Measurements from ENCODE around the gene CORO2B.

CORO2B gene

DNA sequence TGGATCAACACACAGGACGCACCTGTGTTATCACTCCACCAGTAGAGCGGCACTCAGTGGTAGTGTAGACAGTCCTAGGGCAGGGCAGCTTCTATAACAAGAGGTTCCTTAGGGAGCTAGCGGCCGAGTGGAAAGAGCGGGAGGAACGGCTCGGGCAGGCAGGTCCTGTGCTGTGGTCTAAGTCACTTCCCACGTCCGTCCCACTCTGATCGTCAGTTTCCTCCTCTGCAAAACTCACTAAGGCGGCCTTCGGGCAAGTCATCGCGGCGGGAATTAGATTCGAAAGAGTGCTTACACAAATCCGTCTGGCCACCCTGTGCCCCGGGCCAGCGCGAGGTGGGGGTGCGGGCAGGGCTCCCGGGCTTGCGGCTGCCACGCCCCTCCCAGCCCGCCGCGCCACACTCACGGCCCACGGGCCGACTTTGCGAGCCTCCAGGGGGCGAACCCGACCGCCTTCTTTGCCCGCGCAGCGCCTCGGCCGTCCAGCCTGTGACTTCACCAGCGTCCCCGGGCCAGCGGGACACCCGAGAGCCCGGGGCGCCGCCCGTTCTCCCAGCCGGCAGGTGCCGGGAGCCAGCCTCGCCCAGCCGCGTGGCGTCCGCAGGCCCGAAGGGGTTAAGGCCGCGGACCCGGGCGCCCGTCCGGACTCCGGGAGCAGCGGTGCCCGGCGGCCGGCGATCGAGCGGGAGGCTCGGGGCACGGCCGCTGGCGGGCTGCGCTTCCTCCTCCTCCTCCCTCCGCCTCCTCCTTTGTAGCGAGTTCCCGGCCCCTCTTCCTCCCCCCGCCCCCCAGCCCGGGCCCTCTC lies 416 bp upstream of the CORO2B start:
- ATAC-seq = peak; percentile 61

DNA sequence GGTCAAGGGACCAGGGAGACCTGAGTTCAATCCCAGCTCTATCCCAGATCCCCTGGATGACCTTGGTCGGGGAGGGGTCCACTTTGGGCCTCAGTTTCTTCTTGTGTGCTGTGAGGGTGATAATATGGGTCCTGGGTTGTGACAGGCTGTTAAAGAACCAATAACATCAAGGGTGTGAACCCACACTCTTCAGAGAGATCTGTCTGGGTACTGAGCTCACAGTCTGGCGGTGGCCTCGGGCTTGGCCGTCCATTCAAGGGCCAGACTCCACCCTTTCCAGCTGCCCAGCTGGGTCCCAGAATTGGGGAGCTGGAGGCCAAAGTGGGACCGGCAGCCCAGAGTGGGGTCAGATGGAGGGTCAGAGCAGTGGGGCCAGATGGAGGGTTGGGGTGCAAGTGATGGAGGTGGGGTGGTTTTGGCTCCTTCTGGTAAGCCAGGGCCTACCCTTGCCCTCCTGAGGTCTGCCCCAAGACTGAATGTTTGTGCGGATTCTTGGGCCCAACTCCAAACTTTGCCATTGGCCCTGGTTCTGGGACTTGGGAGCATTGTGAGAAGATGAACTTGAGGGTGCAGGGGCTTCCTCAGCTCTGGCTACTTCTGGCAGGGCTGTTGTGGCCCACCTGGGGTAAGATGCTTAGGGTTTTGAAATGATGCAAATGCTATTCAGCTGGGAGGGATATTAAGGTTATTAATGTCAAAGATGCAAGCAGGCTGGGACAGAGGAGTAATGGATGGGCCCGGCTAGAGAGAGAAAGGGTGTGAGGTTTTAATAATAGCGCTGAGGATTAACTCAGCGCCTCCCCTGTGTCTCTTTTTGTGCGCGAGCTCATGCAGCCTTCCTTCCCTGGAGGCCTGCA lies 1.5 kb downstream of the CORO2B start:
- TF ChIP-seq OSR1 (CRISPR knock-in tag; IDR thresholded peaks at IDR 0.05) (no peak), ZNF565 (CRISPR knock-in tag; conservative IDR thresholded peaks at IDR 0.05; ENCODE audit: low read depth) (no peak), ISL1 (CRISPR knock-in tag; IDR thresholded peaks at IDR 0.05) (no peak), RARB (CRISPR knock-in tag; IDR thresholded peaks at IDR 0.05) (no peak), ZNF8 (CRISPR knock-in tag; IDR thresholded peaks at IDR 0.05) (no peak), TCF4 (CRISPR knock-in tag; IDR thresholded peaks at IDR 0.05; ENCODE audit: borderline replicate concordance) (no peak), BACH2 (CRISPR knock-in tag; IDR thresholded peaks at IDR 0.05; ENCODE audit: borderline replicate concordance) (no peak), CSDC2 (CRISPR knock-in tag; IDR thresholded peaks at IDR 0.05) (no peak), PPARA (CRISPR knock-in tag; IDR thresholded peaks at IDR 0.05; ENCODE audit: borderline replicate concordance) (no peak), ZC3H10 (CRISPR knock-in tag; IDR thresholded peaks at IDR 0.05) (no peak), ESRRG (CRISPR knock-in tag; IDR thresholded peaks at IDR 0.05) (no peak), ZNF70 (CRISPR knock-in tag; IDR thresholded peaks at IDR 0.05) (no peak), GLIS3 (CRISPR knock-in tag; IDR thresholded peaks at IDR 0.05) (no peak)
- TF ChIP-seq, protein P1, sequence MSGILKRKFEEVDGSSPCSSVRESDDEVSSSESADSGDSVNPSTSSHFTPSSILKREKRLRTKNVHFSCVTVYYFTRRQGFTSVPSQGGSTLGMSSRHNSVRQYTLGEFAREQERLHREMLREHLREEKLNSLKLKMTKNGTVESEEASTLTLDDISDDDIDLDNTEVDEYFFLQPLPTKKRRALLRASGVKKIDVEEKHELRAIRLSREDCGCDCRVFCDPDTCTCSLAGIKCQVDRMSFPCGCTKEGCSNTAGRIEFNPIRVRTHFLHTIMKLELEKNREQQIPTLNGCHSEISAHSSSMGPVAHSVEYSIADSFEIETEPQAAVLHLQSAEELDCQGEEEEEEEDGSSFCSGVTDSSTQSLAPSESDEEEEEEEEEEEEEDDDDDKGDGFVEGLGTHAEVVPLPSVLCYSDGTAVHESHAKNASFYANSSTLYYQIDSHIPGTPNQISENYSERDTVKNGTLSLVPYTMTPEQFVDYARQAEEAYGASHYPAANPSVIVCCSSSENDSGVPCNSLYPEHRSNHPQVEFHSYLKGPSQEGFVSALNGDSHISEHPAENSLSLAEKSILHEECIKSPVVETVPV (CRISPR knock-in tag; IDR thresholded peaks at IDR 0.05) = no peak
- TF ChIP-seq, protein P2, sequence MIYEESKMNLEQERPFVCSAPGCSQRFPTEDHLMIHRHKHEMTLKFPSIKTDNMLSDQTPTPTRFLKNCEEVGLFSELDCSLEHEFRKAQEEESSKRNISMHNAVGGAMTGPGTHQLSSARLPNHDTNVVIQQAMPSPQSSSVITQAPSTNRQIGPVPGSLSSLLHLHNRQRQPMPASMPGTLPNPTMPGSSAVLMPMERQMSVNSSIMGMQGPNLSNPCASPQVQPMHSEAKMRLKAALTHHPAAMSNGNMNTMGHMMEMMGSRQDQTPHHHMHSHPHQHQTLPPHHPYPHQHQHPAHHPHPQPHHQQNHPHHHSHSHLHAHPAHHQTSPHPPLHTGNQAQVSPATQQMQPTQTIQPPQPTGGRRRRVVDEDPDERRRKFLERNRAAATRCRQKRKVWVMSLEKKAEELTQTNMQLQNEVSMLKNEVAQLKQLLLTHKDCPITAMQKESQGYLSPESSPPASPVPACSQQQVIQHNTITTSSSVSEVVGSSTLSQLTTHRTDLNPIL (CRISPR knock-in tag; IDR thresholded peaks at IDR 0.05; ENCODE audit: low read depth) = no peak
- TF ChIP-seq, protein P3, sequence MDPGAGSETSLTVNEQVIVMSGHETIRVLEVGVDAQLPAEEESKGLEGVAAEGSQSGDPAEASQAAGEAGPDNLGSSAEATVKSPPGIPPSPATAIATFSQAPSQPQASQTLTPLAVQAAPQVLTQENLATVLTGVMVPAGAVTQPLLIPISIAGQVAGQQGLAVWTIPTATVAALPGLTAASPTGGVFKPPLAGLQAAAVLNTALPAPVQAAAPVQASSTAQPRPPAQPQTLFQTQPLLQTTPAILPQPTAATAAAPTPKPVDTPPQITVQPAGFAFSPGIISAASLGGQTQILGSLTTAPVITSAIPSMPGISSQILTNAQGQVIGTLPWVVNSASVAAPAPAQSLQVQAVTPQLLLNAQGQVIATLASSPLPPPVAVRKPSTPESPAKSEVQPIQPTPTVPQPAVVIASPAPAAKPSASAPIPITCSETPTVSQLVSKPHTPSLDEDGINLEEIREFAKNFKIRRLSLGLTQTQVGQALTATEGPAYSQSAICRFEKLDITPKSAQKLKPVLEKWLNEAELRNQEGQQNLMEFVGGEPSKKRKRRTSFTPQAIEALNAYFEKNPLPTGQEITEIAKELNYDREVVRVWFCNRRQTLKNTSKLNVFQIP (CRISPR knock-in tag; IDR thresholded peaks at IDR 0.05; ENCODE audit: borderline replicate concordance, low read depth) = no peak
- TF ChIP-seq, protein P4, sequence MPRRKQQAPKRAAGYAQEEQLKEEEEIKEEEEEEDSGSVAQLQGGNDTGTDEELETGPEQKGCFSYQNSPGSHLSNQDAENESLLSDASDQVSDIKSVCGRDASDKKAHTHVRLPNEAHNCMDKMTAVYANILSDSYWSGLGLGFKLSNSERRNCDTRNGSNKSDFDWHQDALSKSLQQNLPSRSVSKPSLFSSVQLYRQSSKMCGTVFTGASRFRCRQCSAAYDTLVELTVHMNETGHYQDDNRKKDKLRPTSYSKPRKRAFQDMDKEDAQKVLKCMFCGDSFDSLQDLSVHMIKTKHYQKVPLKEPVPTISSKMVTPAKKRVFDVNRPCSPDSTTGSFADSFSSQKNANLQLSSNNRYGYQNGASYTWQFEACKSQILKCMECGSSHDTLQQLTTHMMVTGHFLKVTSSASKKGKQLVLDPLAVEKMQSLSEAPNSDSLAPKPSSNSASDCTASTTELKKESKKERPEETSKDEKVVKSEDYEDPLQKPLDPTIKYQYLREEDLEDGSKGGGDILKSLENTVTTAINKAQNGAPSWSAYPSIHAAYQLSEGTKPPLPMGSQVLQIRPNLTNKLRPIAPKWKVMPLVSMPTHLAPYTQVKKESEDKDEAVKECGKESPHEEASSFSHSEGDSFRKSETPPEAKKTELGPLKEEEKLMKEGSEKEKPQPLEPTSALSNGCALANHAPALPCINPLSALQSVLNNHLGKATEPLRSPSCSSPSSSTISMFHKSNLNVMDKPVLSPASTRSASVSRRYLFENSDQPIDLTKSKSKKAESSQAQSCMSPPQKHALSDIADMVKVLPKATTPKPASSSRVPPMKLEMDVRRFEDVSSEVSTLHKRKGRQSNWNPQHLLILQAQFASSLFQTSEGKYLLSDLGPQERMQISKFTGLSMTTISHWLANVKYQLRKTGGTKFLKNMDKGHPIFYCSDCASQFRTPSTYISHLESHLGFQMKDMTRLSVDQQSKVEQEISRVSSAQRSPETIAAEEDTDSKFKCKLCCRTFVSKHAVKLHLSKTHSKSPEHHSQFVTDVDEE (CRISPR knock-in tag; IDR thresholded peaks at IDR 0.05) = no peak
- TF ChIP-seq, protein P5, sequence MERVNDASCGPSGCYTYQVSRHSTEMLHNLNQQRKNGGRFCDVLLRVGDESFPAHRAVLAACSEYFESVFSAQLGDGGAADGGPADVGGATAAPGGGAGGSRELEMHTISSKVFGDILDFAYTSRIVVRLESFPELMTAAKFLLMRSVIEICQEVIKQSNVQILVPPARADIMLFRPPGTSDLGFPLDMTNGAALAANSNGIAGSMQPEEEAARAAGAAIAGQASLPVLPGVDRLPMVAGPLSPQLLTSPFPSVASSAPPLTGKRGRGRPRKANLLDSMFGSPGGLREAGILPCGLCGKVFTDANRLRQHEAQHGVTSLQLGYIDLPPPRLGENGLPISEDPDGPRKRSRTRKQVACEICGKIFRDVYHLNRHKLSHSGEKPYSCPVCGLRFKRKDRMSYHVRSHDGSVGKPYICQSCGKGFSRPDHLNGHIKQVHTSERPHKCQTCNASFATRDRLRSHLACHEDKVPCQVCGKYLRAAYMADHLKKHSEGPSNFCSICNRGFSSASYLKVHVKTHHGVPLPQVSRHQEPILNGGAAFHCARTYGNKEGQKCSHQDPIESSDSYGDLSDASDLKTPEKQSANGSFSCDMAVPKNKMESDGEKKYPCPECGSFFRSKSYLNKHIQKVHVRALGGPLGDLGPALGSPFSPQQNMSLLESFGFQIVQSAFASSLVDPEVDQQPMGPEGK (CRISPR knock-in tag; IDR thresholded peaks at IDR 0.05; ENCODE audit: borderline replicate concordance) = no peak
- no peak for ATAC-seq

More for the DNA sequence above, 416 bp upstream of the CORO2B start:
- TF ChIP-seq PPARA (CRISPR knock-in tag; IDR thresholded peaks at IDR 0.05; ENCODE audit: borderline replicate concordance) = no peak
- no peak for TF ChIP-seq TOX (CRISPR knock-in tag; IDR thresholded peaks at IDR 0.05; ENCODE audit: borderline replicate concordance)
- TF ChIP-seq, protein P4 (CRISPR knock-in tag; IDR thresholded peaks at IDR 0.05) = no peak
- TF ChIP-seq ZNF8 (CRISPR knock-in tag; IDR thresholded peaks at IDR 0.05) = no peak
- TF ChIP-seq TCF4 (CRISPR knock-in tag; IDR thresholded peaks at IDR 0.05; ENCODE audit: borderline replicate concordance) = no peak
- no peak for TF ChIP-seq ZNF565 (CRISPR knock-in tag; conservative IDR thresholded peaks at IDR 0.05; ENCODE audit: low read depth)
- TF ChIP-seq, protein P1 (CRISPR knock-in tag; IDR thresholded peaks at IDR 0.05) = no peak
- no peak for TF ChIP-seq ZC3H10 (CRISPR knock-in tag; IDR thresholded peaks at IDR 0.05)
- TF ChIP-seq GLIS3 (CRISPR knock-in tag; IDR thresholded peaks at IDR 0.05) = no peak
- no peak for TF ChIP-seq ZFP3 (CRISPR knock-in tag; IDR thresholded peaks at IDR 0.05)

Measured in SK-N-SH treated with all-trans-retinoic acid at 6 μM for 48 hours (cell line).